Measurements from ENCODE around the gene RIC8B.

Gene RIC8B

GRCh38 chr12:106814714-106815113 is 40.2 kb downstream of the RIC8B start:
- no peak for DNase-seq

GRCh38 chr12:106815741-106816140 is 41.3 kb downstream of the RIC8B start:
- no peak for DNase-seq

DNA sequence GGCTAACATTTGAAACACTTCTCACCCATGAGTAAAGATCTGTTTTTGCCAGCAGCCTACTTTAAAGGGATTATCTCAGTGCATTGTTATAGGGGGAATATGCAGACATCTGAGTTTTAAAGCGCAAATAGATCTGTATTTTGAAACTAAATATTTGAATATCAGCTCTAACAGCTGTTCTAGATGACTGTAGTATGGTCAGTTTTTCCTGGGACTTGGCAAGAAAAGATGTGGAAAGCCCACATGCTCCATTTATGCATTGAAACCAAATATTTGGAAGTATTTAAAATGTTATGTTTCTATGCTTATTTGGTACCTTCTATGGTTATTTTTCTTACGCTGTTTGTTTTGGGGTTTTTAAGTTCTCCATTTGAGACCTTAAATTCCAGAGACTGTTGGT is 41.7 kb downstream of the RIC8B start:
- DNase-seq: no peak

DNA sequence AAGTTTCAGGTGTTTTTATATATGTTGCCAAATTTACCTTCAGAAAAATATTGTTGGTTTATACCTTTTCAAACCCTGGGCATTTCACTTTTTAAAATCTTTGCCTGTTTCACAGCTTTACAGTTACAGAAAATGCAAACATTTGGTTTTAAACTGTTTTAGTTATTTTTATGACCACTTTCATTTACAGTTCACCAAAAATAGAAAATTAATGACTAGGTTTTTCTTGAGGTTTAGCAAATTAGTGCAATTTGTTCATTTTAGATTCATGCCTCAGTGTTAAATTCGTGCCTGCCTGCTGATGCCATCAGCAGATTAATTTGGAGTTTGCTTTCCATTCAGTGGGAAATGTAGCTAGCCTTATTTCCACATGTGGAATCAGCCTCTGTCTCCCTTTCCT is 45.5 kb downstream of the RIC8B start:
- no peak for DNase-seq

DNA sequence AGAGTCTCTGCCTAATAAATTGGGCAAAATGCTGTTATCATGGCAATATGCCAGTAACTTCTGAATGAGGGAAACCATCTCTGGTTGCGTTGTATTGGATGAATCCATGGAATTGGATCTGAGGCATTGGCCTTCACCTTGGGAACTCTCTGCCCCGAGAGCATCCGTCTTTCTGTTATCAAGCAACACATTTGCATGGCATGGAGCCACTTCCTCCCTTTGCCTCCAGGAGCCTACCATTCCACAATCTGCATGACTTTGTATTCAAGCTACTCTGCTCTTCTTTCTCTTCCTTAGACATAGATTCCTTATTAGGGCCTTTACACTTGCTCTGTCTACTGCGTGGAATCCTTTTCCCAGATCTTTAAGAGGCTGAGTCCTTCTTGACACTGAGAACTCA is 57.2 kb downstream of the RIC8B start:
- no peak for DNase-seq

- peak in 1 of 2 experiments; percentile 55 for DNase-seq
These were observed 63.3 kb downstream of the RIC8B start for GRCh38 chr12:106837782-106838181.

- no peak for DNase-seq
These were observed 64.9 kb downstream of the RIC8B start for GRCh38 chr12:106839333-106839732.

- no peak for DNase-seq
These were observed 65.8 kb downstream of the RIC8B start for GRCh38 chr12:106840243-106840642.

DNA sequence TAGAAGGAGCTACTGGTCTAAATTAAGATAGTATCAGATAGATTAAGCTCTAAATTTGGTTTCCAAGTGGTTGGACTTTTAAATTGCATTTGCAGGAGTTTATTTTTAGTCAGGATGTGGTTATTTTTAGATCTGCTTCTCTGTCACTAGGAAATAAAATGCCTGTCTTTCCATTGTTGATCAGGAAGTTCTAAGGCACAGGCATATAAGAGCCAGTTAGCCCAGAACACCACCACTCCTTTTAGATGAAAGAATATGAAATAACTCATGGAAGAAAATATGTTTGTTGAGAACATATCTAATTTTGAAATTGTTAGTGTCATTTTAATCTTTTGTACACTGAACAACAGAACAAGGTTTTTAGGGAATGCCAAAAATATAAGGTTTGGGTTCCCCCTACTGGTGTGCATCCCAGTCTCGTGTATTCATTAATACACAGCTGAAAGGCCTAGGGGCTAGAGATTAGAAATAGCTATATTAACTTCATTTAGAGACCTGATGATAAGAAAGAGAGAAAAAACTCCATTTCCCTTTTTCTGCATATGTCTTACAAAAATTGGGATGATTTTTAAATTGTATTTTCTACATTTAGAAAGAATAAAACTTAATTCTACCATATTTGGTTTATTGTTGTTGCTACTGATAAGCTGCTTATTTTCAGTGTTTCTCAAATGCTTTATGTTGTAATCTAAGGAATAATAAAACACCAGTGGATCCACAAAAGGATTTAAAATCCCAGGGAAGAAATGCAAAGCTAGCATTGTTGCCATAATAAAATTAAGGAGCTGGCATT is 67.2 kb downstream of the RIC8B start:
- DNase-seq: peak in 1 of 2 experiments; percentile 40

GRCh38 chr12:106845902-106846301 is 71.4 kb downstream of the RIC8B start:
- DNase-seq: no peak

- DNase-seq: no peak
These were observed 73.4 kb downstream of the RIC8B start for GRCh38 chr12:106847861-106848260.

DNA sequence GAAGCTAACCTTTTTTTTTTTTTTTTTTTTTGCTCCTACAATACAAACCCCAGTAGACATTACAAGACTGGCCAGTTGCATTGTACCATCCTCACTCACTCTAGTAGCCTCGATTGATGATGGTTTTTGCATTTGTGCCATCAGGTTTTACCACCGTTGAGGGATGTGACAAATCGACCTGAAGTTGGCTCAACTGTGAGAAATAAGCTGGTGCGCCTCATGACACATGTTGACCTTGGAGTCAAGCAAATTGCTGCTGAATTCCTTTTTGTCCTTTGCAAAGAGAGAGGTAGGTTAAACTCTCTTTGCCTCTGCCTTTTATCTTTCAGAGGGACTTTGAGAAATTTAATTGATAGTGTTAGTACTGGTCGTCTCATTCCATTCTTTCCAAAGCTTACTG is 76.8 kb downstream of the RIC8B start:
- no peak for DNase-seq

GRCh38 chr12:106854723-106855122 is 80.2 kb downstream of the RIC8B start:
- no peak for DNase-seq

DNA sequence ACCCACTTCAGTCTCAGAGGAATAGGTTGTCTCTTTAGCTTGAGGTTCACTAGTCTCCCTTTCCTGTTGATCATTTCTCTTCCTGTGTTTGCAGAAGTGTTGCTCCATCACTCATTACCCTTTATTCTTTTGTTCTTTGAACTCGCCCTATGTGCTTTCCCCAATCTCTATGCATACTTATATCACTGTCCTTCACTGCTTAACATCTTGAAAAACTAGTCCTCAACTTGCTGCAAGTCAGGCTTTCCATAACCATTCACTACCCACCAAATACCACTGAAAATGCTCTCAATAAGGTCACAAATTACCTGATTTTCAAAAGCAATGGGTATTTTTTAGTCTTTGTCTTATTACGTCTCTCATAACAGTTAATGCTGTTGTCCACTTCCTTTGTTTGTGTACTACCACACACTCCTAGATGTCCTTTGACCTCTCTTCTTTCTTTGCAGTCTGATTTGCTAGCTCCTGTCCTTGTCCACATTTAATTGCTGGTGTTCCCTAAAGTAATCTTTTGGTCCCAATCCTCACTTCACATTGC is 80.8 kb downstream of the RIC8B start:
- no peak for DNase-seq

DNA sequence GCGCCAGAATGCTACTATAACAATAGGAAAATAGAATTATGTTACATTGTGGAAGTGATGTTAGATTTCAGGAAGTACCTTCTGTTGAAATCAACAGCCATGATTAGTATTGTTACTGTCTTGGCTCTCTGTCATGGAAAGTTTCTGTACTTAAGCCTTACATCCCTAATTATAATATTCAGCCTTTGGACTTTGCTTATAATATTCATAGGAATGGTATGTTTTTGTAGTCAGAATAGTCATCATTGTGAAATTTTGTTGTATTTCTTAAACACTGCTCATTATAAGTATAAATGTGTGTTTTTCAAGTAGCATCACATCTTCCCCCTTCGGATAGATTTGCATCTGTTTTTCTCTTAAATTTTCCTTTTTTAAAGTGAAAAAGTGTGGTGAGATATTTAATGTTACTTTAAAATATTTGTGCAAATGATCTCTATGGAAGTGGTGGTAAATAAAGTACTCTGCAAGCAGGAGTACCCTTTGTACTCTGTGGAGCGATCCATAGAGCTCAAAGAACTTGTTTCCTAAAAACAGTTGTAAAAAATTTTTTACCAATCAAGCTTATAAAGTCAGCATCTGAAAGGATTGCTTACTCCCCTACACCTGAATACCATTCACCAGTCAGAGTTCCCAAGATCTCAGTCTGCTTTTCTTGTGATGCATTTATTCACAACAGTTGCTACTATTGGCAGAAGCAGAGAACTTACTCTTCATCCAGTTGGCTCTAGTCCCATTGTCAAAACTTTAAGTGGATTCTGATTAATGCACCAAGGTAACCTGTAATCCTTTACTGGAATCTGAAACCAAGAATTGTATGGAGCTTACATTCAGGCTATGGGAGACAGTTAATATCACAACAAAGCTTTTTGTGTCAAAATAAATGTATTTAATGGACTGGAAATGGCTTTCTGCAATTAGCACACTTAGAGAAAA is 87.8 kb downstream of the RIC8B start:
- DNase-seq: no peak

DNA sequence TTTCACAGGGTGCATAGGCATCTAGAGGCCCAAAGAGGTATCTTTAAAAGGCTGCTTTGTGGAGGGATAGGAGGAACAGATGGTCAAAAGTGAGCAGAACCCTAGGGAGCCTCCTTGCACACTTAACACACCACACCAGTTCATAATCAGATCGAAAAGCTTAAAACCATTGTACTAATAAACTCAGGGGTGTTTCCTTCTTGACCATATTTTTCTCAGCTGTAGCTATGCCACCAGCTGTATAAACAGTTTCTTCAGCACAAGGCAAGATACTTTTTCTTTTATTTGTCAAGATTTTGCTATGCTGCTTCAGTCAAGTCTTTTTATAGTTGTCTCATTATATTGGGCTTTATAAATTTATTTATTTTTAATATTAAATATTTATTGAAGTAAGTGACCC is 88.7 kb downstream of the RIC8B start:
- no peak for DNase-seq

GRCh38 chr12:106865683-106866082 is 91.2 kb downstream of the RIC8B start:
- no peak for DNase-seq

DNA sequence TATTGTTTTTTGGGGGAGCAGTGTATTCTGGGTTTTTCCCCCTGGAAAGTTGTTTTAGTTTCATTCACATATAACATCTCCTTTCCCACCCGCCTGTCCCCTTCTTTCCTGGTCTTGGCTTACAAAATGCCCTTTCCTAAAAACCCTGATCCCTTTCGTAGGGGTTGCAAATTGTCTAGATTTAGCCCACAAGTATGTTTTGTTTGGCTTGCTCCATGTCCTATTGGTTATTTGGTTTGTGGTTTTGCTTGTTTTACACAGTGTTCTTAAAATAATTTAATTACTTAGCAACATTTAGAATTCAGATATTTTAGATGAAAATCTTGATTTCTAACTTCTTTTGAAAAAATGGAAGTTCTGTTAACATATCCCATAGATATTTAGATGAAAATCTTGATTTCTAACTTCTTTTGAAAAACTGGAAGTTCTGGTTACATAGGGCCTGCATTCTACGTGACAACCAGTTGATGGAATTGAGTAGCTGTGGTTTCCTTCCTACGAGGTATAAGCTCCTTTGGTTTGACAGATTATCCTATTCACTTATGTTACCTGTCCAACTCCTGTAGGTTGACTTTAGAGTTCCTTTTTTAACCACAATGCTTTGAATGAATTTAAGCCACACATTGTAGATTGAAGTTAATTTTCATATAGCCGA is 92.1 kb downstream of the RIC8B start:
- no peak for DNase-seq

DNA sequence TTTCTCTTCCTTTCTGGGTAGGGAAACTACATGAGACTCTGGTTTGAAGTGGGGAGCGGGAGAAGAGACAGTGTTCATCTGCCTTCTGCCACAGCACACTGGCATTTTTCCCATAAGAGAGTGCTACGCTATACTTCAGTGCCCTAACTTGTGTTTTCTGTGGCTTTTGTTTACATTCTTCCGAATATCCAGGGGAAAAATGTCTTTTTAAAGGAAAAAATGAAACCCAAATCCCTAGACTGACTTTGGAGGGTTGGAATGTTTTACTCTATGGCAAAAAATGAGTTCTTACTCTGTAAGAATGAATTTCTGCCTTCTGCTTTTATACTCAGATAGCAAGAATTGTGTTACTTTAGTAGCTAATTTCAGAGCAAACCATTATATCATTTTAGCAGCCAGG is 93.2 kb downstream of the RIC8B start:
- DNase-seq: no peak

GRCh38 chr12:106868982-106869700 is 94.7 kb downstream of the RIC8B start:
- no peak for DNase-seq

DNA sequence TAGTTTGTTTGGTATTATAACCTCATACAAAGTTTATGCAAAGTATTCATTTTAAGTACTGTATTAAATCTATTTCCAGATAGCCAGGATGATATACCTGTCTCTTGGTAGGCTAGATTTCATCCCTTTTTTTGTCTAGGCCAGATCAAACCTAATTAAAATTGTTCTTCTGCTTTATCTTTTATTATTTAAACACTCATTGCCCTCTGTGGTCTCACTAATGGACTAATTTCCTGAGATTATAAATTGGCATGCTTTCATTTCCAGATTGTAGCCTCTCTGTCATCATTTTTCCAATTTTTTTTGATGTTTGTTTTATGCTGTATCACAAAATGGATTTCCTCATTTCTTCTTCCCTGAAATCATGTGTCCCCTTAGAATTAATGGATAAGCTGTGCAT is 95.6 kb downstream of the RIC8B start:
- no peak for DNase-seq

- no peak for DNase-seq
These were observed 97.0 kb downstream of the RIC8B start for GRCh38 chr12:106871477-106871876.

- no peak for DNase-seq
These were observed 99.5 kb downstream of the RIC8B start for GRCh38 chr12:106873983-106874382.

Data from NCI-H1930 (cell line).